Prostate gland (tissue), 2 donors: ENCODE data around the gene UBE2E2.

Source experiments
- CTCF ChIP-seq, 4 experiments: fragments of 200-600 bp in 2 of 4; fragments of 450-650 bp in 2 of 4; sonication (generic) in 2 of 4; IDR thresholded peaks; 1 replicate in 3 of 4; 2 replicates in 1 of 4; pipeline ENCODE4 v1.5.1; 2016 to 2019; ENCODE audit warnings: antibody characterized with exemption in 4 of 4, mild to moderate bottlenecking in 2 of 4, moderate library complexity in 2 of 4
- POLR2AphosphoS5 ChIP-seq: sonication (generic); formaldehyde crosslinking; IDR thresholded peaks from one replicate; pipeline ENCODE4 v1.6.1; 2017; ENCODE audit warnings: antibody characterized with exemption

- no peak for TF ChIP-seq POLR2AphosphoS5
- TF ChIP-seq CTCF (IDR thresholded peaks at IDR 0.05) = no peak
Measured at GRCh38 chr3:23637339-23637738, 434.2 kb downstream of the UBE2E2 start.
